ENCODE results near the gene FGF18.

- TF ChIP-seq ZSCAN30 (tag by site-specific recombination; IDR thresholded peaks at IDR 0.05) (no peak), CTCF (tag by site-specific recombination; IDR thresholded peaks at IDR 0.05) (no peak), REST (tag by site-specific recombination; IDR thresholded peaks at IDR 0.05) (no peak), ZNF391 (tag by site-specific recombination; IDR thresholded peaks at IDR 0.05; ENCODE audit: borderline replicate concordance, low read depth) (no peak), ZBTB1 (tag by site-specific recombination; IDR thresholded peaks at IDR 0.05) (no peak), ZNF571 (tag by site-specific recombination; IDR thresholded peaks at IDR 0.05) (no peak), ZNF10 (tag by site-specific recombination; IDR thresholded peaks at IDR 0.05) (no peak), HOXA7 (CRISPR knock-in tag; IDR thresholded peaks at IDR 0.05; ENCODE audit: borderline replicate concordance) (no peak), KLF7 (tag by site-specific recombination; IDR thresholded peaks at IDR 0.05; ENCODE audit: borderline replicate concordance) (no peak), ZNF621 (tag by site-specific recombination; IDR thresholded peaks at IDR 0.05) (no peak), TCF7L2 (IDR thresholded peaks at IDR 0.05; ENCODE audit: borderline replicate concordance, low read depth, low read length) (no peak), ZNF416 (tag by site-specific recombination; IDR thresholded peaks at IDR 0.05) (no peak)
These were observed 67.2 kb downstream of the FGF18 start for GRCh38 chr5:171486613-171487012.
